GM03348 (cell line): ENCODE measurements around the gene MCM10.
"Not testable (repeated sequence)": the region's sequence is repeated elsewhere in the genome, so short reads cannot be mapped to it uniquely, and the experiment has no call there.

ENCODE experiments used
- DNase-seq: peaks from one replicate; pipeline ENCODE4 v3.0.0; 2012; ENCODE audit warnings: low spot score

Gene MCM10

GRCh38 chr10:13160934-13161856 lies at the start of gene MCM10:
MCM10 (plus strand) TSS chr10:13161558; CDS start chr10:13164203, 2,645 bp downstream.
- peak; percentile 99 for DNase-seq

- DNase-seq: no peak
These were observed 47.8 kb upstream of the MCM10 start for GRCh38 chr10:13113544-13113943.

- no peak for DNase-seq
These were observed 45.2 kb upstream of the MCM10 start for GRCh38 chr10:13115832-13116803.

- no peak for DNase-seq
These were observed 43.2 kb upstream of the MCM10 start for GRCh38 chr10:13117841-13118783.

- DNase-seq: no peak
These were observed 42.5 kb upstream of the MCM10 start for GRCh38 chr10:13118784-13119410.

- DNase-seq: no peak
These were observed 40.4 kb upstream of the MCM10 start for GRCh38 chr10:13120786-13121499.

GRCh38 chr10:13121500-13121854 lies 39.9 kb upstream of the MCM10 start:
- no peak for DNase-seq

GRCh38 chr10:13136651-13137050 lies 24.7 kb upstream of the MCM10 start:
- no peak for DNase-seq

GRCh38 chr10:13139150-13139549 lies 22.2 kb upstream of the MCM10 start:
- no peak for DNase-seq

- DNase-seq: no peak
These were observed 21.7 kb upstream of the MCM10 start for GRCh38 chr10:13139676-13140075.

GRCh38 chr10:13140627-13141190 lies 20.6 kb upstream of the MCM10 start:
- DNase-seq: no peak

GRCh38 chr10:13143766-13144165 lies 17.6 kb upstream of the MCM10 start:
- DNase-seq: no peak

GRCh38 chr10:13144814-13145213 lies 16.5 kb upstream of the MCM10 start:
- no peak for DNase-seq

- DNase-seq: peak; percentile 9
These were observed 15.0 kb upstream of the MCM10 start for GRCh38 chr10:13146379-13146778.

GRCh38 chr10:13147161-13147560 lies 14.2 kb upstream of the MCM10 start:
- no peak for DNase-seq

- DNase-seq: no peak
These were observed 9.1 kb upstream of the MCM10 start for GRCh38 chr10:13152296-13152695.

GRCh38 chr10:13155860-13156259 lies 5.5 kb upstream of the MCM10 start:
- DNase-seq: not testable (repeated sequence)

GRCh38 chr10:13158401-13158800 lies 3.0 kb upstream of the MCM10 start:
- no peak for DNase-seq

GRCh38 chr10:13161857-13162271 lies 506 bp downstream of the MCM10 start:
- DNase-seq: no peak

- no peak for DNase-seq
These were observed 2.5 kb downstream of the MCM10 start for GRCh38 chr10:13163859-13164258.
